ENCODE data around the gene NBEA.

Gene NBEA

GRCh38 chr13:35684432-35684831, 742.4 kb downstream of the NBEA start:
- no peak for DNase-seq

GRCh38 chr13:35687336-35687735, 745.3 kb downstream of the NBEA start:
- DNase-seq: no peak

GRCh38 chr13:35690581-35691207, 748.6 kb downstream of the NBEA start:
- DNase-seq: no peak

- DNase-seq: no peak
These were observed 751.2 kb downstream of the NBEA start for GRCh38 chr13:35693134-35693784.

- DNase-seq: no peak
These were observed 752.0 kb downstream of the NBEA start for GRCh38 chr13:35694031-35694430.

GRCh38 chr13:35694549-35695447, 752.7 kb downstream of the NBEA start:
- no peak for DNase-seq

GRCh38 chr13:35695448-35695770, 753.3 kb downstream of the NBEA start:
- DNase-seq: no peak

- DNase-seq: no peak
These were observed 755.2 kb downstream of the NBEA start for GRCh38 chr13:35697186-35697730.

- no peak for DNase-seq
These were observed 757.0 kb downstream of the NBEA start for GRCh38 chr13:35698911-35699576.

GRCh38 chr13:35699825-35700510, 757.9 kb downstream of the NBEA start:
- DNase-seq: no peak

- no peak for DNase-seq
These were observed 758.6 kb downstream of the NBEA start for GRCh38 chr13:35700671-35701070.

- no peak for DNase-seq
These were observed 760.2 kb downstream of the NBEA start for GRCh38 chr13:35702316-35702715.

- no peak for DNase-seq
These were observed 761.0 kb downstream of the NBEA start for GRCh38 chr13:35703061-35703460.

- DNase-seq: no peak
These were observed 762.3 kb downstream of the NBEA start for GRCh38 chr13:35704331-35704730.

GRCh38 chr13:35706281-35706680, 764.2 kb downstream of the NBEA start:
- DNase-seq: no peak

GRCh38 chr13:35706721-35707120, 764.7 kb downstream of the NBEA start:
- no peak for DNase-seq

- peak; percentile 84 for DNase-seq
These were observed 769.8 kb downstream of the NBEA start for GRCh38 chr13:35711909-35712308.

- DNase-seq: peak; percentile 14
These were observed 771.1 kb downstream of the NBEA start for GRCh38 chr13:35712907-35713761.

GRCh38 chr13:35714121-35714520, 772.1 kb downstream of the NBEA start:
- no peak for DNase-seq

GRCh38 chr13:35714588-35715377, 772.7 kb downstream of the NBEA start:
- peak; percentile 19 for DNase-seq

GRCh38 chr13:35716186-35716585, 774.1 kb downstream of the NBEA start:
- DNase-seq: no peak

Data from NCI-H2171 treated with DMSO at 0.1 percent for 48 hours (cell line).